Measurements from ENCODE around the gene ZFP57. TPM values are rescaled to one million over a fixed set of nuclear protein-coding genes. Genes with fewer than 3 reads are reported as not detected.

The ZFP57 gene
- total and polyA plus RNA-seq, 7 donors = 0.03 TPM; not detected in 6

- H3K9me3 ChIP-seq = no peaks in the 10 kb centered on the region
- TF ChIP-seq, protein P1, sequence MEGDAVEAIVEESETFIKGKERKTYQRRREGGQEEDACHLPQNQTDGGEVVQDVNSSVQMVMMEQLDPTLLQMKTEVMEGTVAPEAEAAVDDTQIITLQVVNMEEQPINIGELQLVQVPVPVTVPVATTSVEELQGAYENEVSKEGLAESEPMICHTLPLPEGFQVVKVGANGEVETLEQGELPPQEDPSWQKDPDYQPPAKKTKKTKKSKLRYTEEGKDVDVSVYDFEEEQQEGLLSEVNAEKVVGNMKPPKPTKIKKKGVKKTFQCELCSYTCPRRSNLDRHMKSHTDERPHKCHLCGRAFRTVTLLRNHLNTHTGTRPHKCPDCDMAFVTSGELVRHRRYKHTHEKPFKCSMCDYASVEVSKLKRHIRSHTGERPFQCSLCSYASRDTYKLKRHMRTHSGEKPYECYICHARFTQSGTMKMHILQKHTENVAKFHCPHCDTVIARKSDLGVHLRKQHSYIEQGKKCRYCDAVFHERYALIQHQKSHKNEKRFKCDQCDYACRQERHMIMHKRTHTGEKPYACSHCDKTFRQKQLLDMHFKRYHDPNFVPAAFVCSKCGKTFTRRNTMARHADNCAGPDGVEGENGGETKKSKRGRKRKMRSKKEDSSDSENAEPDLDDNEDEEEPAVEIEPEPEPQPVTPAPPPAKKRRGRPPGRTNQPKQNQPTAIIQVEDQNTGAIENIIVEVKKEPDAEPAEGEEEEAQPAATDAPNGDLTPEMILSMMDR (IDR thresholded peaks at IDR 0.05) = no peak
- TF ChIP-seq POLR2AphosphoS5 (IDR thresholded peaks at IDR 0.05) (peak; percentile 89 to 98 (median 96)), EP300 (IDR thresholded peaks at IDR 0.05) (no peak), POLR2A (IDR thresholded peaks at IDR 0.05) (peak in 1 of 2 donors; percentile 58)
- H3K36me3 ChIP-seq = peaks cover 0 to 11% (median 0%) of the 10 kb centered on the region in 4 donors
- no peaks in the 10 kb centered on the region for H3K27me3 ChIP-seq
- intact Hi-C loops (cut with DNase I) = loop anchor here (10.0 kb wide), 1 partner anchor 437 kb away; the partner anchor contains the start of genes POLR1H and PPP1R11
- 1 to 2% methylated on average over 50 to 51 of the region's 51 CpGs for WGBS, 2 donors
- H3K27ac ChIP-seq = peak overlapping the region; percentile 79 to 85 (median 83)
- H3K4me3 ChIP-seq = peak overlapping the region; percentile 60 to 69 (median 67)
- DNase-seq = peak; percentile 94
- peaks cover 0 to 37% (median 32%) of the 10 kb centered on the region in 4 donors for H3K4me1 ChIP-seq
These were observed 53.1 kb downstream of the ZFP57 start for GRCh38 chr6:29627755-29628418.

DNA sequence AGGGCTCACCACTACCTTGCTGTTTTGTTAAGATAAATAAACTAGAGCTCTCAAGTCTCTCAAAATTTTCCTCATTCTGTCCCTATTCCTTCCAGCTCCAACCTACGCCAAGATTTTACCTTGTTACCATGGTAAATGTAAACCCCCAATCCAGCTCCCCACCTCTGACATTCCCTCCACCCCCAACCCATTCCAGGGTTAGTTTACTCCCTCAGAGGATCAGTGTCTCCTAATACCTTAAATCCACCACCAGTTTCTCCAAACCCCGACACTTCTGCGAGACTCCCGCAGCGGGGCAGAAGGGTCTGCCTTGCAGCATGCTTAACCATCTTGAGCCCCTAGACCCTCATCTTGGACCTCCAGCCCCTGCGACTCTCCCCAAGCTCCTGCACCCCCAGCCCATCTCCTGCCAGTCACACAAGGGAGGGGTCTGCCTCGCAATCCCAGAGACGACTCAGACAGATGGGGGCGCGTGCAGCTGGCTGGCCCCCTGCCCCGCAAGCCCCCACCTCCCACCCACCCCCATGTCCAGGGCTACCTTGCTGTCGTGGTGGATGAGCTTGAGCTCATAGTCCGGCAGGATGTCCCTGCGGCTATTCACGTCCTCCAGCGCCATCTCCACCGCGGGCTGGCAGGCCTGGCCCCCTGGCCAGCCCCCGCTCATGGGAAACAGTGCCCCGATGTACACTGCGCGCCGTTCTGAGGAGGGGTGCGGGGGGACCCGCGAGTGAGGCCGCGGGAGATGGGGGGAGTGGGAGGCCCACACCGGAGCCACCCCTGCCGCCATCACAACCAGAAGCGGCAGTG lies 53.8 kb downstream of the ZFP57 start:
- no peak for DNase-seq
- no peak for TF ChIP-seq POLR2AphosphoS5 (IDR thresholded peaks at IDR 0.05)
- TF ChIP-seq, protein P1 (IDR thresholded peaks at IDR 0.05) = no peak
- TF ChIP-seq POLR2A (IDR thresholded peaks at IDR 0.05) = no peak
- Histone ChIP-seq H3K4me3 (peak overlapping the region; percentile 60 to 69 (median 67)), H3K36me3 (peaks cover 0 to 19% (median 0%) of the 10 kb centered on the region in 4 donors), H3K4me1 (peaks cover 0 to 36% (median 30%) of the 10 kb centered on the region in 4 donors), H3K27me3 (no peaks in the 10 kb centered on the region), H3K27ac (peak overlapping the region; percentile 79 to 85 (median 83)), H3K9me3 (no peaks in the 10 kb centered on the region)
- intact Hi-C loops (cut with DNase I) = loop anchor here (10.0 kb wide), 1 partner anchor 438 kb away; the partner anchor contains the start of genes POLR1H and PPP1R11
- 25 to 38% methylated on average over 31 of the region's 31 CpGs for WGBS, 2 donors

- 64 to 67% methylated on average over 7 of the region's 7 CpGs for WGBS, 2 donors
- intact Hi-C loops (cut with DNase I) = loop anchor here (10.0 kb wide), 1 partner anchor 439 kb away; the partner anchor contains the start of genes POLR1H and PPP1R11
These were observed 55.5 kb downstream of the ZFP57 start for GRCh38 chr6:29625337-29625930.

GRCh38 chr6:29624520-29624961 lies 56.4 kb downstream of the ZFP57 start:
- Histone ChIP-seq H3K4me1 (peaks cover 0 to 23% (median 19%) of the 10 kb centered on the region in 4 donors), H3K4me3 (no peak overlapping the region), H3K36me3 (peaks cover 0 to 45% (median 9%) of the 10 kb centered on the region in 4 donors), H3K27me3 (no peaks in the 10 kb centered on the region), H3K9me3 (no peaks in the 10 kb centered on the region), H3K27ac (no peak overlapping the region)
- TF ChIP-seq EP300 (IDR thresholded peaks at IDR 0.05) = no peak
- TF ChIP-seq, protein P1 (IDR thresholded peaks at IDR 0.05) = no peak
- TF ChIP-seq POLR2AphosphoS5 (IDR thresholded peaks at IDR 0.05) = no peak
- no peak for TF ChIP-seq POLR2A (IDR thresholded peaks at IDR 0.05)
- WGBS, 2 donors = 83 to 89% methylated on average over 3 of the region's 3 CpGs
- intact Hi-C loops (cut with DNase I) = loop anchor here (10.0 kb wide), 1 partner anchor 440 kb away; the partner anchor contains the start of genes POLR1H and PPP1R11
- no peak for DNase-seq

More at GRCh38 chr6:29625337-29625930, 55.5 kb downstream of the ZFP57 start:
- no peak overlapping the region for H3K27ac ChIP-seq
- no peak for DNase-seq
- peaks cover 0 to 36% (median 1%) of the 10 kb centered on the region in 4 donors for H3K36me3 ChIP-seq
- no peaks in the 10 kb centered on the region for H3K27me3 ChIP-seq
- H3K9me3 ChIP-seq = no peaks in the 10 kb centered on the region
- TF ChIP-seq POLR2AphosphoS5 (IDR thresholded peaks at IDR 0.05) = no peak
- no peak for TF ChIP-seq EP300 (IDR thresholded peaks at IDR 0.05)
- TF ChIP-seq, protein P1 (IDR thresholded peaks at IDR 0.05) = no peak
- TF ChIP-seq POLR2A (IDR thresholded peaks at IDR 0.05) = no peak
- peaks cover 0 to 23% (median 19%) of the 10 kb centered on the region in 4 donors for H3K4me1 ChIP-seq
- H3K4me3 ChIP-seq = no peak overlapping the region
